Measurements from ENCODE around the gene PNPLA7. TPM values are rescaled to one million over a fixed set of nuclear protein-coding genes. Genes with fewer than 3 reads are reported as not detected.

Gene PNPLA7
- total and polyA plus RNA-seq, 7 donors: 1.2 to 22.3 (median 7.7) TPM

GRCh38 chr9:137545123-137545522, 5.1 kb downstream of the PNPLA7 start:
- no peaks in the 10 kb centered on the region for H3K9me3 ChIP-seq
- H3K4me3 ChIP-seq: no peak overlapping the region
- peaks cover 0 to 57% of the 10 kb centered on the region in 2 donors for H3K36me3 ChIP-seq (ENCODE audit: insufficient read depth in 1 of 2, low read depth in 1 of 2)
- peak in 1 of 4 donors; percentile 6 for ATAC-seq
- no peak overlapping the region for H3K27ac ChIP-seq
- no peaks in the 10 kb centered on the region for H3K27me3 ChIP-seq (ENCODE audit: insufficient read depth in 3 of 3, low read length in 2 of 3)
- peak; percentile 59 to 70 for DNase-seq
- 55 to 77% (median 64%) methylated on average over 10 of the region's 10 CpGs for WGBS, 3 donors
- TF ChIP-seq CTCF (IDR thresholded peaks at IDR 0.05): no peak
- H3K4me1 ChIP-seq: peaks cover 22% of the 10 kb centered on the region
- intact Hi-C loops (cut with DNase I): no loop called here

GRCh38 chr9:137544176-137544760, 5.9 kb downstream of the PNPLA7 start:
- H3K36me3 ChIP-seq (ENCODE audit: insufficient read depth in 1 of 2, low read depth in 1 of 2): peaks cover 0 to 65% of the 10 kb centered on the region in 2 donors
- WGBS, 3 donors: 84 to 92% (median 87%) methylated on average over 12 of the region's 12 CpGs
- DNase-seq: peak in 1 of 2 donors; percentile 38

GRCh38 chr9:137543237-137543963, 6.8 kb downstream of the PNPLA7 start:
- DNase-seq (peak in 1 of 2 donors; percentile 46), ATAC-seq (no peak)
- H3K36me3 ChIP-seq (ENCODE audit: insufficient read depth in 1 of 2, low read depth in 1 of 2): peaks cover 0 to 73% of the 10 kb centered on the region in 2 donors
- no peaks in the 10 kb centered on the region for H3K27me3 ChIP-seq (ENCODE audit: insufficient read depth in 3 of 3, low read length in 2 of 3)
- 91 to 93% (median 91%) methylated on average over 25 of the region's 25 CpGs for WGBS, 3 donors
- H3K9me3 ChIP-seq: no peaks in the 10 kb centered on the region
- H3K4me1 ChIP-seq: peaks cover 14% of the 10 kb centered on the region
- intact Hi-C loops (cut with DNase I): no loop called here
- H3K4me3 ChIP-seq: no peak overlapping the region
- no peak overlapping the region for H3K27ac ChIP-seq
- TF ChIP-seq CTCF (IDR thresholded peaks at IDR 0.05): no peak

More at GRCh38 chr9:137544176-137544760, 5.9 kb downstream of the PNPLA7 start:
- Histone ChIP-seq H3K4me3 (no peak overlapping the region), H3K9me3 (no peaks in the 10 kb centered on the region), H3K27ac (no peak overlapping the region), H3K27me3 (ENCODE audit: insufficient read depth in 3 of 3, low read length in 2 of 3) (no peaks in the 10 kb centered on the region), H3K4me1 (peaks cover 21% of the 10 kb centered on the region)
- no peak for ATAC-seq
- no peak for TF ChIP-seq CTCF (IDR thresholded peaks at IDR 0.05)
- intact Hi-C loops (cut with DNase I): no loop called here

- ATAC-seq: no peak
- intact Hi-C loops (cut with DNase I): no loop called here
- Histone ChIP-seq H3K27ac (no peak overlapping the region), H3K4me3 (no peak overlapping the region), H3K27me3 (ENCODE audit: insufficient read depth in 3 of 3, low read length in 2 of 3) (no peaks in the 10 kb centered on the region), H3K9me3 (no peaks in the 10 kb centered on the region), H3K4me1 (peaks cover 9% of the 10 kb centered on the region), H3K36me3 (ENCODE audit: insufficient read depth in 1 of 2, low read depth in 1 of 2) (peaks cover 0 to 82% of the 10 kb centered on the region in 2 donors)
- no peak for TF ChIP-seq CTCF (IDR thresholded peaks at IDR 0.05)
- WGBS, 3 donors: 89 to 94% (median 93%) methylated on average over 20 of the region's 20 CpGs
- peak in 1 of 2 donors; percentile 42 for DNase-seq
Observed at GRCh38 chr9:137542486-137542885, 7.7 kb downstream of the PNPLA7 start.

All from psoas muscle (tissue), 8 donors.